ENCODE results near the gene MASP2. TPM values are rescaled to one million over a fixed set of nuclear protein-coding genes. Genes with fewer than 3 reads are reported as not detected.
A peak's percentile ranks its signal among the peaks of the same experiment; 100 is the strongest.
"Not testable (repeated sequence)": the region's sequence is repeated elsewhere in the genome, so short reads cannot be mapped to it uniquely, and the experiment has no call there.

MASP2 gene
- total and polyA plus RNA-seq, 4 experiments from 2014 or later: 0.07 TPM; not detected in 3

GRCh38 chr1:10990828-10991227 lies 56.2 kb downstream of the MASP2 start:
- ChIA-PET POLR2A (ENCODE audit: partially characterized antibody) (interaction anchor here (0.7 kb wide), 1 partner anchor 36 kb away, joined by 3 read pairs; no protein-coding TSS in a partner anchor), CTCF (ENCODE audit: partially characterized antibody) (no interaction called here)
- H3K9me3 ChIP-seq (ENCODE audit: control insufficient read depth in 1 of 2, low read length in 2 of 2): no peaks in the 10 kb centered on the region
- H3K36me3 ChIP-seq (ENCODE audit: insufficient read depth, low read length): no peaks in the 10 kb centered on the region
- Mint-ChIP-seq H3K36me3 (no peaks in the 10 kb centered on the region), H3K27ac (no peak overlapping the region), H3K9me3 (no peaks in the 10 kb centered on the region), H3K4me1 (peaks cover 0 to 9% (median under 1%) of the 10 kb centered on the region in 4 donors), H3K4me3 (no peak overlapping the region), H3K27me3 (peaks cover 0 to 3% of the 10 kb centered on the region in 2 donors)
- no peak overlapping the region for H3K27ac ChIP-seq (ENCODE audit: low read depth, low read length)
- H3K4me3 ChIP-seq (ENCODE audit: low read length in 2 of 2): no peak overlapping the region
- H3K27me3 ChIP-seq (ENCODE audit: insufficient read depth, low read length): no peaks in the 10 kb centered on the region
- intact Hi-C loops (cut with micrococcal nuclease): no loop called here
- H3K4me1 ChIP-seq (ENCODE audit: insufficient read depth, low read length): no peaks in the 10 kb centered on the region
- DNase-seq: no peak

GRCh38 chr1:10989920-10990516 lies 57.0 kb downstream of the MASP2 start:
- H3K36me3 ChIP-seq (ENCODE audit: insufficient read depth, low read length); CTCF ChIA-PET (ENCODE audit: partially characterized antibody); H3K4me1 ChIP-seq (ENCODE audit: insufficient read depth, low read length); H3K4me3 ChIP-seq (ENCODE audit: low read length in 2 of 2); H3K27me3 Mint-ChIP-seq; H3K27ac ChIP-seq (ENCODE audit: low read depth, low read length); H3K27ac Mint-ChIP-seq; H3K36me3 Mint-ChIP-seq; DNase-seq; H3K9me3 ChIP-seq (ENCODE audit: control insufficient read depth in 1 of 2, low read length in 2 of 2); H3K4me3 Mint-ChIP-seq; H3K9me3 Mint-ChIP-seq; H3K27me3 ChIP-seq (ENCODE audit: insufficient read depth, low read length); intact Hi-C loops (cut with micrococcal nuclease): not testable (repeated sequence)
- H3K4me1 Mint-ChIP-seq: peaks cover 0 to 10% (median under 1%) of the 10 kb centered on the region in 4 donors
- POLR2A ChIA-PET (ENCODE audit: partially characterized antibody): interaction anchor here (0.7 kb wide), 1 partner anchor 37 kb away, joined by 3 read pairs; no protein-coding TSS in a partner anchor

GRCh38 chr1:10989095-10989494 lies 57.9 kb downstream of the MASP2 start:
- H3K9me3 Mint-ChIP-seq: no peaks in the 10 kb centered on the region
- no peak overlapping the region for H3K4me3 ChIP-seq (ENCODE audit: low read length in 2 of 2)
- H3K4me3 Mint-ChIP-seq: no peak overlapping the region
- no peaks in the 10 kb centered on the region for H3K36me3 ChIP-seq (ENCODE audit: insufficient read depth, low read length)
- intact Hi-C loops (cut with micrococcal nuclease): no loop called here
- POLR2A ChIA-PET (ENCODE audit: partially characterized antibody): interaction anchor here (0.6 kb wide), 1 partner anchor 465 kb away, joined by 3 read pairs; no protein-coding TSS in a partner anchor
- no peaks in the 10 kb centered on the region for H3K9me3 ChIP-seq (ENCODE audit: control insufficient read depth in 1 of 2, low read length in 2 of 2)
- no peaks in the 10 kb centered on the region for H3K36me3 Mint-ChIP-seq
- H3K27ac Mint-ChIP-seq: no peak overlapping the region
- H3K27me3 Mint-ChIP-seq: peaks cover 0 to 4% of the 10 kb centered on the region in 2 donors
- no peak overlapping the region for H3K27ac ChIP-seq (ENCODE audit: low read depth, low read length)
- CTCF ChIA-PET (ENCODE audit: partially characterized antibody): no interaction called here
- H3K27me3 ChIP-seq (ENCODE audit: insufficient read depth, low read length): no peaks in the 10 kb centered on the region
- H3K4me1 Mint-ChIP-seq: peaks cover 0 to 10% (median under 1%) of the 10 kb centered on the region in 4 donors
- no peak for DNase-seq
- H3K4me1 ChIP-seq (ENCODE audit: insufficient read depth, low read length): no peaks in the 10 kb centered on the region

- ChIA-PET POLR2A (ENCODE audit: partially characterized antibody) (no interaction called here), CTCF (ENCODE audit: partially characterized antibody) (no interaction called here)
- Mint-ChIP-seq H3K27me3 (peaks cover 0 to 9% of the 10 kb centered on the region in 2 donors), H3K4me3 (no peak overlapping the region), H3K9me3 (no peaks in the 10 kb centered on the region), H3K4me1 (peaks cover 0 to 10% (median under 1%) of the 10 kb centered on the region in 4 donors), H3K27ac (peak overlapping the region in 1 of 7 donors; percentile 8), H3K36me3 (no peaks in the 10 kb centered on the region)
- DNase-seq: no peak
- intact Hi-C loops (cut with micrococcal nuclease): no loop called here
- H3K4me3 ChIP-seq (ENCODE audit: low read length in 2 of 2): no peak overlapping the region
- H3K27ac ChIP-seq (ENCODE audit: low read depth, low read length): no peak overlapping the region
- H3K36me3 ChIP-seq (ENCODE audit: insufficient read depth, low read length): no peaks in the 10 kb centered on the region
- no peaks in the 10 kb centered on the region for H3K27me3 ChIP-seq (ENCODE audit: insufficient read depth, low read length)
- no peaks in the 10 kb centered on the region for H3K9me3 ChIP-seq (ENCODE audit: control insufficient read depth in 1 of 2, low read length in 2 of 2)
- H3K4me1 ChIP-seq (ENCODE audit: insufficient read depth, low read length): no peaks in the 10 kb centered on the region
Measured at GRCh38 chr1:10987840-10988417, 59.1 kb downstream of the MASP2 start.

- ChIA-PET POLR2A (ENCODE audit: partially characterized antibody) (no interaction called here), CTCF (ENCODE audit: partially characterized antibody) (no interaction called here)
- DNase-seq: no peak
- intact Hi-C loops (cut with micrococcal nuclease): no loop called here
- Mint-ChIP-seq H3K4me3 (no peak overlapping the region), H3K9me3 (no peaks in the 10 kb centered on the region), H3K36me3 (no peaks in the 10 kb centered on the region), H3K4me1 (peaks cover 0 to 10% (median under 1%) of the 10 kb centered on the region in 4 donors), H3K27ac (no peak overlapping the region), H3K27me3 (peaks cover under 1 to 9% of the 10 kb centered on the region in 2 donors)
- Histone ChIP-seq H3K36me3 (ENCODE audit: insufficient read depth, low read length) (no peaks in the 10 kb centered on the region), H3K9me3 (ENCODE audit: control insufficient read depth in 1 of 2, low read length in 2 of 2) (no peaks in the 10 kb centered on the region), H3K4me3 (ENCODE audit: low read length in 2 of 2) (no peak overlapping the region), H3K27me3 (ENCODE audit: insufficient read depth, low read length) (no peaks in the 10 kb centered on the region), H3K4me1 (ENCODE audit: insufficient read depth, low read length) (no peaks in the 10 kb centered on the region), H3K27ac (ENCODE audit: low read depth, low read length) (no peak overlapping the region)
Measured at GRCh38 chr1:10986525-10986890, 60.5 kb downstream of the MASP2 start.

GRCh38 chr1:10980841-10981727 lies 66.0 kb downstream of the MASP2 start:
- Histone ChIP-seq H3K4me3 (ENCODE audit: low read length in 2 of 2) (no peak overlapping the region), H3K4me1 (ENCODE audit: insufficient read depth, low read length) (no peaks in the 10 kb centered on the region), H3K27me3 (ENCODE audit: insufficient read depth, low read length) (peaks cover 4% of the 10 kb centered on the region), H3K27ac (ENCODE audit: low read depth, low read length) (no peak overlapping the region), H3K36me3 (ENCODE audit: insufficient read depth, low read length) (no peaks in the 10 kb centered on the region), H3K9me3 (ENCODE audit: control insufficient read depth in 1 of 2, low read length in 2 of 2) (no peaks in the 10 kb centered on the region)
- Mint-ChIP-seq H3K36me3 (no peaks in the 10 kb centered on the region), H3K4me3 (no peak overlapping the region), H3K27ac (peak overlapping the region in 1 of 7 donors; percentile 62), H3K4me1 (peaks cover 0 to 8% (median 2%) of the 10 kb centered on the region in 4 donors), H3K27me3 (peaks cover 16% of the 10 kb centered on the region in 2 donors), H3K9me3 (no peaks in the 10 kb centered on the region)
- ChIA-PET CTCF (ENCODE audit: partially characterized antibody) (no interaction called here), POLR2A (ENCODE audit: partially characterized antibody) (no interaction called here)
- intact Hi-C loops (cut with micrococcal nuclease): no loop called here
- DNase-seq: no peak

- Mint-ChIP-seq H3K36me3 (no peaks in the 10 kb centered on the region), H3K27me3 (peaks cover 13 to 16% of the 10 kb centered on the region in 2 donors), H3K27ac (no peak overlapping the region), H3K4me1 (peaks cover 0 to 4% (median 2%) of the 10 kb centered on the region in 4 donors), H3K9me3 (no peaks in the 10 kb centered on the region), H3K4me3 (no peak overlapping the region)
- no peak for DNase-seq
- no peaks in the 10 kb centered on the region for H3K9me3 ChIP-seq (ENCODE audit: control insufficient read depth in 1 of 2, low read length in 2 of 2)
- H3K27ac ChIP-seq (ENCODE audit: low read depth, low read length): no peak overlapping the region
- intact Hi-C loops (cut with micrococcal nuclease): no loop called here
- peaks cover 4% of the 10 kb centered on the region for H3K27me3 ChIP-seq (ENCODE audit: insufficient read depth, low read length)
- H3K4me1 ChIP-seq (ENCODE audit: insufficient read depth, low read length): no peaks in the 10 kb centered on the region
- H3K4me3 ChIP-seq (ENCODE audit: low read length in 2 of 2): no peak overlapping the region
- H3K36me3 ChIP-seq (ENCODE audit: insufficient read depth, low read length): no peaks in the 10 kb centered on the region
- ChIA-PET POLR2A (ENCODE audit: partially characterized antibody) (no interaction called here), CTCF (ENCODE audit: partially characterized antibody) (no interaction called here)
Measured at GRCh38 chr1:10980094-10980577, 66.9 kb downstream of the MASP2 start.

Data from CD4-positive, alpha-beta memory T cell (primary cell).